ENCODE measurements around the gene GTF2A1.

GRCh38 chr14:81143793-81144192 is 77.0 kb downstream of the GTF2A1 start:
- TF ChIP-seq, protein P1, sequence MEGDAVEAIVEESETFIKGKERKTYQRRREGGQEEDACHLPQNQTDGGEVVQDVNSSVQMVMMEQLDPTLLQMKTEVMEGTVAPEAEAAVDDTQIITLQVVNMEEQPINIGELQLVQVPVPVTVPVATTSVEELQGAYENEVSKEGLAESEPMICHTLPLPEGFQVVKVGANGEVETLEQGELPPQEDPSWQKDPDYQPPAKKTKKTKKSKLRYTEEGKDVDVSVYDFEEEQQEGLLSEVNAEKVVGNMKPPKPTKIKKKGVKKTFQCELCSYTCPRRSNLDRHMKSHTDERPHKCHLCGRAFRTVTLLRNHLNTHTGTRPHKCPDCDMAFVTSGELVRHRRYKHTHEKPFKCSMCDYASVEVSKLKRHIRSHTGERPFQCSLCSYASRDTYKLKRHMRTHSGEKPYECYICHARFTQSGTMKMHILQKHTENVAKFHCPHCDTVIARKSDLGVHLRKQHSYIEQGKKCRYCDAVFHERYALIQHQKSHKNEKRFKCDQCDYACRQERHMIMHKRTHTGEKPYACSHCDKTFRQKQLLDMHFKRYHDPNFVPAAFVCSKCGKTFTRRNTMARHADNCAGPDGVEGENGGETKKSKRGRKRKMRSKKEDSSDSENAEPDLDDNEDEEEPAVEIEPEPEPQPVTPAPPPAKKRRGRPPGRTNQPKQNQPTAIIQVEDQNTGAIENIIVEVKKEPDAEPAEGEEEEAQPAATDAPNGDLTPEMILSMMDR (conservative IDR thresholded peaks at IDR 0.05; ENCODE audit: low read depth, low read length): no peak
- no peak for TF ChIP-seq EZH2 (IDR thresholded peaks at IDR 0.05; ENCODE audit: borderline replicate concordance, low read depth, low read length, poor library complexity, severe bottlenecking)
